Epithelial cell of proximal tubule (primary cell): ENCODE data around the gene ANKMY1. TPM values are rescaled to one million over a fixed set of nuclear protein-coding genes. Genes with fewer than 3 reads are reported as not detected.

Experiments used
- DNase-seq: peaks from one replicate; pipeline ENCODE4 v3.0.0-alpha.2; 2011; ENCODE audit warnings: low read depth
- H3K4me3 ChIP-seq: 2 replicates; pipeline ENCODE4 v1.5.1; 2011; ENCODE audit warnings: low read depth, mild to moderate bottlenecking, low read length
- total RNA-seq: library from RNA; depleted of rRNA; stranded (reverse); fragments of >200 nt; gene quantifications from 2 replicates; pipeline ENCODE4 v1.2.3, GENCODE V29; 2015
- TF ChIP-seq, protein P1 (sequence below): conservative IDR thresholded peaks from 2 replicates; pipeline ENCODE4 v1.5.1; 2012; ENCODE audit warnings: low read depth, mild to moderate bottlenecking, low read length

Gene ANKMY1
- total RNA-seq, 1 donor from 2014 or later: 4.0 TPM

DNA sequence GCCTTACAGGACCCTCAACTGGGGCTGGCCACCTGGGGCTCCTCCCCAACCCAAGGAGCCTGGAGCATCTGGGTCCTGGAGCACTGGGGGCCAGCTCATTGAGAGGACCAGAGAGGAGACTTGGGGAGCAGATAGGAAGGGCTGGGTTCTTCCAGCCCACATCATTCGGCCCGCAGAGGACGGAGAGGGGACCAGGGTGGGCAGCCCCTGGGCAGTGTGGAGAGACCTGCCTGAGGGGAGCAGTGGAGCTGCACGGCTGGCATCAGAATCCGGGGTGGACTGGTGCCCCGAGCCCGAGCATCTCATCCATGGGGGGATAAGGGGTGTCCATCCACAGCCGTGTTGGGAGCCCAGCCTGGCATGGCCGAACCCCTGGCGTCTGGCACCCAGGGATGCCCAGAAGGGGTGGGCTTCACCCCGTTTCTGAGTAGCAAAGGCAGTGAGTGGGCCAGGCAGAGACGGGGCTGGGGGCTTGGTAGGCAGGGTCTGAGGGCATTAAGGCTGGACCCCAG lies 111.1 kb downstream of the ANKMY1 start:
- H3K4me3 ChIP-seq: no peak overlapping the region
- DNase-seq: no peak
- TF ChIP-seq, protein P1, sequence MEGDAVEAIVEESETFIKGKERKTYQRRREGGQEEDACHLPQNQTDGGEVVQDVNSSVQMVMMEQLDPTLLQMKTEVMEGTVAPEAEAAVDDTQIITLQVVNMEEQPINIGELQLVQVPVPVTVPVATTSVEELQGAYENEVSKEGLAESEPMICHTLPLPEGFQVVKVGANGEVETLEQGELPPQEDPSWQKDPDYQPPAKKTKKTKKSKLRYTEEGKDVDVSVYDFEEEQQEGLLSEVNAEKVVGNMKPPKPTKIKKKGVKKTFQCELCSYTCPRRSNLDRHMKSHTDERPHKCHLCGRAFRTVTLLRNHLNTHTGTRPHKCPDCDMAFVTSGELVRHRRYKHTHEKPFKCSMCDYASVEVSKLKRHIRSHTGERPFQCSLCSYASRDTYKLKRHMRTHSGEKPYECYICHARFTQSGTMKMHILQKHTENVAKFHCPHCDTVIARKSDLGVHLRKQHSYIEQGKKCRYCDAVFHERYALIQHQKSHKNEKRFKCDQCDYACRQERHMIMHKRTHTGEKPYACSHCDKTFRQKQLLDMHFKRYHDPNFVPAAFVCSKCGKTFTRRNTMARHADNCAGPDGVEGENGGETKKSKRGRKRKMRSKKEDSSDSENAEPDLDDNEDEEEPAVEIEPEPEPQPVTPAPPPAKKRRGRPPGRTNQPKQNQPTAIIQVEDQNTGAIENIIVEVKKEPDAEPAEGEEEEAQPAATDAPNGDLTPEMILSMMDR: no peak

DNA sequence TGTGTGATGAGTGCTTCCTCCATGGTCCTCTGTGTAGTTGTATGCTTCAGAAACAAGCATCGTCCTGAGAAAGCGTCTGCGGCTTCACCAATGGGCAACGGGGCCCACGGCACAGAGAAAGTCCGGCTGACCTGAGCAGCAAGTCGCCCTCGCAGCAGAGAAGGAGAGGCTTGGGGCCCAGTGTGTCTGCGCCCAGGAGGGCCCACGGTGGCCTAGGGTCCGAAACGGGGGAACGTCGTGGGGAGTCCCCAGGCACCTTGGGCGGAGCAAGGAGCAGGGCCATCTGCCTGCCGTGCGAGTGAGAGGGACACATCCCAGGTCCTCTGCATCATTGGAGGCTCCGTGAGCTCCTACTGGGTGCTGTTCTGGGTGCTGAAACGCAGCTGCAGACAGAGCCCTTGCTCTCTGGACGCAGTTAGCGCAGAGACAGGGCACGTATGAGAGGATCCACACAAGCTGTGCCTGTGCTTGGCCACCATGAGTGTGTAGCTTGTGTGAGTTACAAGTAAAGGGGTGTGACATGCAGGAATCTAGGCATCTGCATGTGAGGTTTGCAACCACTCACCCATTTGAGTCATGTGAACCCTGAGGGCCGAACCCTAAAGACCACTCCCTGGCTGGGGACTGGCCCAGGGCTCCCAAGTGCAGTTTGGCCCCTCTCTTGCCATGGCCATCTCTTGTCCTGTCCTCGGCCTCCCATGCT lies 111.7 kb downstream of the ANKMY1 start:
- TF ChIP-seq, protein P1: no peak
- DNase-seq: no peak
- H3K4me3 ChIP-seq: no peak overlapping the region

DNA sequence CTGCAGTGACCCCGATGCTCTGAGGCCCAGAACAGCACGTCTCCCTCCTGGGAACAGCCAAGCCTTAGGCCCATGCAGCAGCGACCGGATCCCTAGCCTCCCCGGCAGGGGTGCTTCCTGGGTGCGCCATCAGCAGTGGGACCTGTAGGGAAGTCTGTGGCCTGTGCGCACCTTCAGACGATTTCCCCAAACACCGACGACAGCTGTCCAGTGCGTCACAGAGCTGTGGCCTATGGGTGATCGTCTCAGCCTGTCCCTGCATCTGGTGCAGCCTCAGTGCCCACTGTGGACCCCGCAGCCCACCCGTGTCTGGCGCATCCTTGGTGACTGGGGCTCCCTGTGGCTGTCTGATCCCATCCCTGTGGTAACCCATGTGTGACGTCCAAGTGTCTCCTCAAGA lies 113.3 kb downstream of the ANKMY1 start:
- no peak overlapping the region for H3K4me3 ChIP-seq
- DNase-seq: no peak
- TF ChIP-seq, protein P1: no peak

DNA sequence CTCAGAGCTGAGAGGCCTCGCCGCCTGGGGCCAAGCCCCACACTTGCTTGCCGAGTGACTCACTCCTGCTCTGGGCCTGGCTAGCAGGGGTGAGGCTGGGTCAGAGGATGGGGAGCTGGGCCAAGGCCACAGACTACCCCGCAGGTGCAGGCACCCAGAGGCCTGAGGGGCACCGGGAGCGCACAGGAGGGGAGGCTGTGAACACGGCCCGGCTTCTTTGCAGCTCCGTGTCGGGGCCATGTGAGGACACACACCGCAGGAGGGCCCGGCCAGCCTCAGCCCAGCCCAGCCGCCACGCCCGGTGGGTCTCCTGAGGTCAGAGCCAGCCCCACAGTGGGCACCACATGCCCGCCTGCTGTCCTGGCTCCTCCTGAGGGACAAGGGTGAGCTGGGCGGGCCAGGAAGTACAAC lies 113.9 kb downstream of the ANKMY1 start:
- DNase-seq: no peak
- TF ChIP-seq, protein P1: no peak

DNA sequence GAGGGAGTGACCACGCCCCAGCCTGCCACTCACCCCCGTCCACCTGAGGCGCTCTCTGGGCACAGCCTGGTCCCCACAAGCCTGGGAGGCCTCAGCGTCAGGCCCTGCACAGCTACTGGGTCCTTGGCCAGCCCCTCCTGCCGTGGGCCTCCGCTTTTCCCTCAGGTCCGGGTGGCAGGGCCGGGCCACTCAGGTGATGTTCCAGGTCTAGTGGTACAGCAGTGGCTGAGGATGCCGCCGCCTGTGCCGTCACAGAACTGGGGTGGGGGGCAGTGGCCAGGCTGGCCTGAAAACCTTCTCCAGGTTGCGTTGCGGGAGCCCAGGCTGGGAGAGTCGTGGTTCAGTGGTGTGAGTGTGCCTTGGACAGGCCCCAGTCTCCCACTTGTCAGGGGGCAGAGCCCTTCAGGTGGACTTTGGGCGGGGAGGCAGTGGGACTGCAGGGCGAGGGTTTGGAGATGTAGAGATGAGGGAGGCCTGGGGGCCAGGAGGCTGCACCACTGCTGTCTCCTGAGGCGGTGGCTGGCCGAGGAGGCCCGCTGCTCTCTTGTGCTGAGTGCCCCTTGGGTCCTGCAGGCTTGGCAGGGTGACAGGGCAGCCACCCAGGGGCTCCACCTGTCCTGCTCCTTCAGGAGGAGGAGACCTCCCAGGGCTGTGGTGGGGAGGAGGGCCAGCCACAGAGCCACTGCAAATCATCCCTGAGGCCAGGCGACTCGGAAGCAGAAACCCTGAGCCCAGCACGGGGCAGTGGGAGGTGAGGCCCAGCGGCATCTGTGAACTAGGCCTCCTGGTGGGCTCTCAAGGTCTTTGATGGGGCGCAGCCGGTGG lies 114.7 kb downstream of the ANKMY1 start:
- DNase-seq: no peak
- TF ChIP-seq, protein P1: no peak
- H3K4me3 ChIP-seq: no peak overlapping the region

More for the DNA sequence above, 113.9 kb downstream of the ANKMY1 start:
- no peak overlapping the region for H3K4me3 ChIP-seq

DNA sequence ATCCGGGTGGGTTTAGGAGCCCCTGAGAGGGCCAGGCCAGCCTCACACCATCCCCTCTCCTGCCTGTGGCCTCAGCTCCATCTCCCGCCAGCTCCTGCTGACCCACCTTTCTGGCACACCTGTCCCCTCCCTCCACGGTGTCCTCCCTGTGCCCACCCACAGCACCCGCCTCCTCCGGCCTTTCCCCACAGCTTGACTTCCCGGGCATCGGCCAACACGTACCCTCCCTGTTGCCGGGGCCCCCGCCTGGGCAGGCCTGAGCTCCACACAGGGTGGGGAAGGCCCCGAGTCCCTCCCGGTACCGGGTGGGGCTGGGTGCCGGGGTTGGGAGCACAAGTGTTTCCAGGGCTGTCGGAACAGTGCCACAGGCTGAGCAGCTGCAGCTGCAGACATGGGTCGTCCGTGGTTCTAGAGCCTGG lies 115.8 kb downstream of the ANKMY1 start:
- H3K4me3 ChIP-seq: no peak overlapping the region
- DNase-seq: no peak
- TF ChIP-seq, protein P1: no peak
